T47D (cell line): ENCODE results near the gene KRT32.
"Not testable (repeated sequence)": the region's sequence is repeated elsewhere in the genome, so short reads cannot be mapped to it uniquely, and the experiment has no call there.

Source experiments
- DNase-seq, 2 experiments: peaks; one replicate each; pipeline versions ENCODE4 v3.0.0 to v3.0.0-alpha.2; 2011 to 2012; ENCODE audit warnings: low read depth in 1 of 2, low spot score in 1 of 2
- JUND ChIP-seq: IDR thresholded peaks from 2 replicates; pipeline ENCODE4 v1.6.1; 2012; ENCODE audit warnings: low read depth
- in situ Hi-C: cut with HindIII; loops from 2 replicates; pipeline ENCODE4 v1.10.0; 2016; ENCODE audit warnings: low sequenced_read_pairs, low pct_unique_long_range_greater_than_20kb

Gene KRT32

DNA sequence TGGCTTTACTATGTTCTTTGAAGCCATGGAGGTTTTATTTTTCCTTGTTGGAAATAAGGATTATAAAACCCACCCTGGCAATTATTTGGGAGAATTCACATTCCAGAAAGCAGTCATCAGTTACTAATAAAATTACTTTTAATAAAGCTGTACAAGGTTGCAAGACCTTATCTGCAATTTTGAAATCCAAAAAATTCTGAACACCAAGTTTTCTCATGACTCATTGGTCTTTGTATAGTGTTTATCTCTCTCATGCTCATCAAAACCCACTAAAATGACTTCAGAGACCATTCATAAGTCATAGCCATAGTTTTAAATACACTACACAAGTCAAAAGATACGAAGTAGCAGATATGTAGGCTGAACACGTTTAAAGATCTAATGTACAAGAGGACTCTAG is 20.4 kb downstream of the KRT32 start:
- in situ Hi-C loops, result no loop called here
- DNase-seq, result no peak
- no peak for TF ChIP-seq JUND

GRCh38 chr17:41444640-41445039 is 22.5 kb downstream of the KRT32 start:
- DNase-seq, result no peak
- TF ChIP-seq JUND, result no peak
- in situ Hi-C loops, result no loop called here

GRCh38 chr17:41444186-41444585 is 23.0 kb downstream of the KRT32 start:
- in situ Hi-C loops, result no loop called here
- no peak for DNase-seq
- TF ChIP-seq JUND, result no peak

DNA sequence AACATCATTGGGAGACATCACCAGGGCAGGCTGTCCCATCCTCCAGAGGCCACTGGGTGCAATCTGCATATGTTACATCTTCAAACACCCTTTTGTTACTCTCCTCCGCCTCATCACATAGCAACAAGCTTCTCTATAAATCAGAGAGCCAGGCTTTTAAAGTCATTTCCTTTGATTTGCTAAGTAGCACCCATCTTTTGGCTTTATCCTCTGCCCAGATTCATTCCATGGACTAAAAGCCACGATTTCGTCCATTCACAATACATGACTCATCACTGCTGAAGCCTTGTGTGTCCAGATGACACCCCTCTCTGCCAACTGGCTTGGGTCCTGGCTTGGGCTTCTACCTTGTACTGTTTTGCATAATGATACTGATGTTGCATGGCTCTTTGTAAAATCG is 24.4 kb downstream of the KRT32 start:
- in situ Hi-C loops, result no loop called here
- no peak for DNase-seq
- TF ChIP-seq JUND, result no peak

DNA sequence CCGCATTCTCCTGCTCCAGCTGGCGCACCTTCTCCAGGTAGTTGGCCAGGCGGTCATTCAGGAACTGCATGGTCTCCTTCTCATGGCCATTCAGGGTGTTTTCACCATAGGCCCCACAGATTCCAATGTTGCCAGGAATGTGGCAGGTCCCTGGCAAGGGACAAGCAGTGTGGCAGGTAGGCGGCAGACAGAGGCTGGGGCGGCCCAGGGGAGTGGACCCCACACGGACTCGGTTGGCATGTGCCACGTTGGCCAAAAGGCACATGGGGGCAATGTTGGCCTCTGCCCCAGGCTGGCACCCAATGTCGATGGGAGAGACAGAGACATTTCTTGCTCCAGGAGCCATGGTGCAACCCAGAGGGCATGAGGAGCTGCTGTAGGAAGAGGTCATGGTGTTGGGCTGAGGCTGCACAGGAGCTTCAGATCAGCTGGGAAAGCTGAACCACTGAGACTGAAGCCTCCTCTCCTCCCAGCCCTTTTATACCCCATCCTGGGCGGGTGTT is 26.6 kb downstream of the KRT32 start, which contains the start of gene KRT38:
KRT38 (minus strand) TSS at position 453 of the 503 bp plus-strand sequence; CDS start at position 391, 62 bp downstream.
- DNase-seq, result no peak
- TF ChIP-seq JUND, result no peak

GRCh38 chr17:41439375-41439774 is 27.8 kb downstream of the KRT32 start:
- no peak for TF ChIP-seq JUND
- in situ Hi-C loops, result no loop called here
- no peak for DNase-seq

More for the DNA sequence above, 26.6 kb downstream of the KRT32 start, which contains the start of gene KRT38:
- in situ Hi-C loops, result no loop called here

- TF ChIP-seq JUND, result no peak
- no peak for DNase-seq
- in situ Hi-C loops, result no loop called here
These were observed 29.4 kb downstream of the KRT32 start for GRCh38 chr17:41437769-41438168.

- TF ChIP-seq JUND, result no peak
- in situ Hi-C loops, result no loop called here
- DNase-seq, result no peak
These were observed 29.9 kb downstream of the KRT32 start for GRCh38 chr17:41437254-41437653.

GRCh38 chr17:41434415-41434814 is 32.8 kb downstream of the KRT32 start:
- no peak for TF ChIP-seq JUND
- DNase-seq, result no peak
- in situ Hi-C loops, result no loop called here

DNA sequence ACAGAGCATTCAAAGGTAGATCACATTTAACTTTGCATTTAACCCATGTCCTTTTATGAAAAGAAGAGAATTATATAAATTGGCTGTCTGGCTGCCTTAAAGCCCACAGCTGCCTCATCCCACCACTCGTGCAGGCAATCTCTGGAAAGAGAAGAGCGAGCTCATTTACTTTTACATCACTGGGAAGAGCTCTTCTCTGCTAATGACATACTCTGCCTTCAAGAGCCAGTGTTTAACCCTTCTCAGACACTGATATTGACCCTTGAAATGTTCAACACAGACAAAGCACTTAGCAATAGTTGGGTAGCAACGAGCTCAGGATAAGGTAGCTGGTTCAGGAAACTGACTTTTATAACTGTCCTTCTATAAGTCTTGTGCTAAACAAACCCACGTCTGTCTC is 33.2 kb downstream of the KRT32 start:
- in situ Hi-C loops, result no loop called here
- no peak for DNase-seq
- TF ChIP-seq JUND, result no peak

- no peak for TF ChIP-seq JUND
- DNase-seq, result no peak
- in situ Hi-C loops, result no loop called here
These were observed 33.6 kb downstream of the KRT32 start for GRCh38 chr17:41433586-41433985.

DNA sequence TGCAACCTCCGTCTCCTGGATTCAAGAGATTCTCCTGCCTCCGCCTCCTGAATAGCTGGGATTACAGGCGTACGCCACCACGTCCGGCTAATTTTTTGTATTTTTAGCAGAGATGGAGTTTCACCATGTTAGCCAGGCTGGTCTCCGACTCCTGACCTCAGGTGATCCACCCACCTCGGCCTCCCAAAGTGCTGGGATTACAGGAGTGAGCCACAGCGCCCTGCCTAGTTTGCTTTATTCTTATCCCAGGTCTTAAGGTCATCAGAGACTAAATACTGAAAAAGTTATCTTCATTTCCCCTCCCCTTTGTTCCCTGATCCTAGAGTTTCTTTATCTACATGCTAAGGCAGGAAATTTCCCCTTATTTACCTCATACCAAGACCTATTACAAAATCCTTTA is 36.8 kb downstream of the KRT32 start:
- DNase-seq, in situ Hi-C loops: not testable (repeated sequence)

GRCh38 chr17:41429667-41430066 is 37.5 kb downstream of the KRT32 start:
- DNase-seq, result no peak
- TF ChIP-seq JUND, result no peak
- in situ Hi-C loops, result no loop called here

DNA sequence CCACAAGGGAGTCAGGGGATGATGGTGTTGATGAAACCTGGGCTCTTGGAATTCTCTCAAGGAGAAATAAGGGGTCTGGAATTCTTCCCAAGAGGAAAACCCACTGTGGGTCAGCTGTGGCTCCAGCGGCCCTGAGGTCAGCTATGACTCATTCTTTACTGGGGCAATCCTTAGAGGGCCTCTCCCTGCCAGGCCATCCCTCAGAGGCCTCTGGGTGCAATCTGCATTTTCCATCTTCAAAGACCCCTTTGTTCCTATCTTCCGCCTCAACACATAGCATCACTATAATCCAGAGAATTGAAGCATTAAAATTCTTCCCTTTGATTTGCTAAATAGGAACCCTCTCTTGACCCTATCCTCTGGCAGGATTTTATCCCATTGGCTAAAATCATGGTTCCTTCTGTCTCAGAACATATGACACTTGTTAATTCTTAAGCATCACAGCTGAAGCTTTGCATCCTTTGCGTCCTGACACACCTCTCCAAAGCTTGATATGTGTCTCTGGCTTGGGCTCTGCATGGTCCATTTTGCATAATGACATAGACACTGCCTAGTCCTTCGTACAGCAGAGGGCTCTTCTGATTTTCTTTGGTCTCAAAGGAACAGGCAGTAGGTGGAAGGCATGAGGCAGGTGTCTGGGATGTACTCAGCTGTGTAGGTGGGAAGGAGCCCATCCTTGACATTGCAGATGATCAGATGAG is 38.4 kb downstream of the KRT32 start:
- DNase-seq, result no peak
- no peak for TF ChIP-seq JUND
- in situ Hi-C loops, result no loop called here
